ENCODE data around the gene TMSB15B.
"Not testable (repeated sequence)": the region's sequence is repeated elsewhere in the genome, so short reads cannot be mapped to it uniquely, and the experiment has no call there.

The TMSB15B gene

DNA sequence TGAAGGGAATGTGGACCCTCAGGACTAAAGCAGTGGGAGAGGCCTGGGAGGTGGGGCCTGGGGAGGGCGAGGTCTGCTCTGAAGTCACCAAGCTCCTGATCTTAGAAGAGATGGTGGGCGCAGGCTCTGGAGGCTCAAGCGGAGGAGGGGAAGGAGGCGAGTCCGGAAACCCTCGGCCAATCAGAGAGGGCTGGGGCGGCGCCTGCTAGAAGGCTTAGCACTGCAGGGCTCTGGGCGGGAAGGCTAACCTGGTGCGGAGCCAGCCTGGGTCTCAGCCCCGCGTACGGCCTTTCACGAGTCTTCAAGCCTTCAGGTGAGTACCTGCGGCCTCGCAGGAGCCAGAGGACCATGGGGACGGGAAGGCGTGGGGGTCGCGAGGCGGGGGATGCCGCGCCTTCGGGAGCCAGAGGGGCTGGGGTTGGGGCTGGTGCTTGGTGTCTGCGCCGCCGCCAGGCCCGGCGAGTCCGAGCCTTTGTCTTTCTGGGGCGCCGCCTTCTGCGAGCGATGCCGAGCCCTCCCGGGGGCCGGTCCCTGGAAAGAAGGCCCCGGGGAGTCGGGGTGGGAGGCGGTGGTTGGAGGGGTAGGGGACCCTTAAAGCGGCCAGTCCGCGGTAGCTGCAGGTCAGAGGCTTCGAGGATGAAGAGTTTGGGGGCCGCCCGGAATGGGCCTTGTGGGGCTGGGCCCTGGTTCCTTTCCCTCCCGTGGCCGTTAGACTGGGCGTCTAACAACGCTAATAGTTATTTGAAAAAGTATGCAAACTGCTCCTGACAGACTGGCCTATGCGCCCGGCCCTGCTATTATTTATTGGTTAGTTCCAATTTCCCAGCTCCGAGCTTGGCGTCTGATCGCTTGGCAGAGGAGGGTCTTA is at the start of gene TMSB15B:
Gene TMSB15B, plus strand, starts transcription at position 217 of the 868 bp plus-strand sequence.
- not testable (repeated sequence) for H3K4me3 ChIP-seq (ENCODE audit: low read depth, low read length); DNase-seq (ENCODE audit: low read depth)

DNA sequence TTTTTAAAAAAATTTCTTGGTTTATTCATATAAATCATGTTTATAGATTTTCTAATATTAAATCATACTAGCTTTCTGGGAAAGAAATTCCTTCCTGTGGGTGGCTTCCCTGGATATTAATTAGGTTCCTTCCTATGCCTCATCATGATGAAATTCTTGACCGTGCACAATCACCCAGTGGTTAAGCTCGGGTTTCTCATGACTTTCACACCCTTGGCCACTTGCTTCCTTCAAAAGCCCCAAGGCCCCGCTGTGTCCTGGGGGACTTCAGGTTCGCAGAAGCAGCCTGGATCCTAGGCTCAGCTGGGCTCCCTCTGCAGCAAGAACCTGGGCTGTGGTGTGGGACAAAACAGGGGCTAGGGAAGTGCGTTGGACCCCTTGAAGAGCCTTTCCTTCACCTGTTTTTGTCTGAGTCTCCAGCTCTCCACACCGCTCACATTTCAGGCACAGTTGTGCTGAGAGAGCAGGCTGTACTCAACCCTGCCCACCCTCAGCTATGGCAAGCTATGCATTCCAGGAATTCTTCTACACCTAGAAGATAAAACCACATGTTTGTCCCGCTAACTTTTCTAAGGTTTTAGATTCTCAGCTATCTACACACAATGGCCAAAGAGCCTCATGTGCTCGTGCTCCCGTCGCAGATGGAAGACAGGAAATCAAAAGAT is 48.9 kb upstream of the TMSB15B start:
- no peak overlapping the region for H3K4me3 ChIP-seq (ENCODE audit: low read depth, low read length)
- no peak for DNase-seq (ENCODE audit: low read depth)

DNA sequence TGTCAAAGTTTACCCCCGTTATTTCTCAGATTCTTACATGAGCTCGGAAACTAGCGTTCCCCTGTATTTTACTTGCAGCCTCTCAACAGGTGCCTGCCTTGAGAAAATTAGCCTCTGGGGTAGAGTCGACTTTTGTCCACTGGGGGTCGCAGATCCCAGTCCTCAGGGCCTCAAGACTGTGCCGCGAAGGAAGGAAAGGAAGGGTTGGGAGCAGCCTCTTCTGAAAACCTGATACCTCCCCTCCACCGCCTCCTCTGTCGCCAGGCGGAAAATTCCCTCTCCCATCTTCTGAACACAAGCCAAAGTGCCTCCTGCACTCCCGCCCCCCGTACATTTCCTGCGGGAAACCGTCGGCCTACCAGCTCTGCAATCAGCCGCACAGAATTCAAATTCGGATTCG is 44.4 kb upstream of the TMSB15B start:
- H3K4me3 ChIP-seq (ENCODE audit: low read depth, low read length), result peak overlapping the region; percentile 66
- peak; percentile 20 for DNase-seq (ENCODE audit: low read depth)

DNA sequence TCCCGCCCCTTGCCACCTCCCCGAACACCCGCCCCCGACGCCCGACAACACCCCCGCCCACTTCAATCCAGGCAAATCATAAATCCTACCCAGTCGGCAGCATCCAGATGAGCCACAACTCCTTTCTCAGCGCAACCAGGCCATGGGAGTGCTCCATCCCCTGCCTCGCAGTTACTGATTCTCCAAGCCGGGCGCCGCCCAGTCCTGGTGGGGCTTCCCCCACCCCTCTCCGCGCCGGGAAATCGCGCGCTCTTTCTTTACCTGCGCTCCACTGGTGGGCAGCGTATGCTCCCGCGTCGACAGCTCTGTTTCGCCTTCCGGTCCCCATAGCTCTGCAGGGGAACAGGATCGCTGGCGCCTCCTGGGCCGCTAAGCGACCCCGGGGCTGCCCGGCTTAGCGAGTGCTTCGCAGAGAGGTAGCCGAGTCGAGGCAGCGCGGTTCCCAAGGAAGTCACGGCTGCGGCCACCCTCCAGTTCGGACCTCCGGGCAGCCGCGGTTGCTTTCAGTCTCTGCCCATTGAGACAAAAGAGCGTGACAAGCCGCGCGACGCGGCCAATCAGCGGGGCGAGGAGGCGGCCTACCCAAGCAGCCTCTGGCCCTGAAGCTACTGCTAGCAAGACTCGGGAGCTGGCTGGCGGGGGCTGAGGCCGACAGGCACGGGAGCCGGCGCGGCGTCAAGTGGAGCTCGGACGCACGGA is 43.7 kb upstream of the TMSB15B start:
- peak overlapping the region; percentile 66 for H3K4me3 ChIP-seq (ENCODE audit: low read depth, low read length)
- DNase-seq (ENCODE audit: low read depth), result peak; percentile 17

DNA sequence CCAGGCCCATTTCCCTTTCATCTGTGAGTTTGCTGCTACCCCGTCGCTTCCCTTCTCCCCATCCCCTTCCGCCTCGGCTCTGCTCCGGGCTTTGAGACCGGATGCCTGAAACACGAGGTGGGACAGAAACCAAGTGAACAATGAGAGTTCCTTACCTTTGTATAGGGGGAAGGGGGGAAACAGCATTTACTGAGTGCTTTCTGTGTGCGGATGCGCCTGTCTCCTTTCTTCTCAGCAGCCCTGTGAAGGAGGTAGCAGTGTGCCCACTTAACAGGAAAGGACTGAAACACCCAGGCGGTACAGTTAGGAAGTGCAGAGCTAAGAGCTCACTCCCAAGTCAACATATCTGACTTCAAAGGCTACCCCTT is 43.2 kb upstream of the TMSB15B start:
- peak; percentile 15 for DNase-seq (ENCODE audit: low read depth)
- peak overlapping the region; percentile 66 for H3K4me3 ChIP-seq (ENCODE audit: low read depth, low read length)

DNA sequence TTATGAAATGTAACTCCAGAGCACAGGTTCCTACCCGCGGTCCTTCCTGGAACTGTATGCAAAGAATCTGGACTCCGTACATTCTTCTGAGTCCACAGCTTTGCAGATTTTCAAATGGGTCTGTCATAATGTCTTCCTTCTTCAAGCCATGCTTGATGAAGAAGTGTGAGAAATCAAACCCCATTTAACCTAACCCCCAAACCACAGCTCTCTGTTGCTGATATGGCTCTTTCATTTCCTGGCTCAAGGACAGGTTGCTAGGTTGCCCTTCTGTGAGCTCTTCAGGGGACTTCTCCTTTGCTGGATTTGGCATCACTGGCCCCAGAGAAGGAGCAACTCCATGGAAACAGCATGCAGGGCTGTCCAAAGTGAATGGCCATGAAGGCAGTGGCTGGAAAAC is 41.9 kb upstream of the TMSB15B start:
- not testable (repeated sequence) for H3K4me3 ChIP-seq (ENCODE audit: low read depth, low read length); DNase-seq (ENCODE audit: low read depth)

DNA sequence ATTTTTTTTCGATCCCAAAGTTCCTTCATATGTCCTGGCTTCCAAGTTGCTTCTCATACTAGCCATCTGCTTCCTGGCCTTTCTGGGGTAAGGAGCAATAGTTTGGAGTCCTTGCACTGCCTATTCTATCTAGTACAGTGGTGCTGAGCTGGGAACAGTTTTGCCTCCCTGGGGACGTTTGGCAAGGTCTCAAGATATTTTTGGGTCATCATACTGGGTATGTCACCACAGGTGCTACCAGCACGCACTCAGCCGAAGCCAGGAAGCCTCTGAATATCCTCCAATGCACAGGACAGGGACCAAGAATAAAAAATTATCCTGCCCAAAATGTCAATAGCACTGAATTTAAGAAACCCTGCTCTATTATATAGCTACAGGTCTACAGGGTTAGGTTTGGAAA is 35.4 kb upstream of the TMSB15B start:
- no peak for DNase-seq (ENCODE audit: low read depth)
- no peak overlapping the region for H3K4me3 ChIP-seq (ENCODE audit: low read depth, low read length)

DNA sequence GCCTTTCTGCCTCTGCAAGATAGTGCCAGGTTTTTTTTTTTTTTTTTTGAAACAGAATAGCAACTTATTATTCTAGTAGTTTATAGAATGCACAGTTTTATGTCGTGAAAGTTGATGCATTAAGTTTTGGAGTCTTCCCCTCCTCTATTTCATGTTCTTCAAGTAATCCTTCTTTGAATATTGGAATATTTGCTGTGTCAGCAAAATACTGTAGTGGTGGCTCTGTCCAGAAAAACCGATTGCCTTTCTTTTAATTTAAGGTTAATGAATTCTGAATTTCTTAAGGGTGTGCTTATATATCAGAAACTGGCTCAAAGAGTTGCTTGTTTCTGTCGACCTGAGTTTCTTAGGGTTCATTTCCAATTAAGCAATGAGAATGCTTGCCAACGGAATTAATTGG is 34.8 kb upstream of the TMSB15B start:
- no peak for DNase-seq (ENCODE audit: low read depth)
- no peak overlapping the region for H3K4me3 ChIP-seq (ENCODE audit: low read depth, low read length)

DNA sequence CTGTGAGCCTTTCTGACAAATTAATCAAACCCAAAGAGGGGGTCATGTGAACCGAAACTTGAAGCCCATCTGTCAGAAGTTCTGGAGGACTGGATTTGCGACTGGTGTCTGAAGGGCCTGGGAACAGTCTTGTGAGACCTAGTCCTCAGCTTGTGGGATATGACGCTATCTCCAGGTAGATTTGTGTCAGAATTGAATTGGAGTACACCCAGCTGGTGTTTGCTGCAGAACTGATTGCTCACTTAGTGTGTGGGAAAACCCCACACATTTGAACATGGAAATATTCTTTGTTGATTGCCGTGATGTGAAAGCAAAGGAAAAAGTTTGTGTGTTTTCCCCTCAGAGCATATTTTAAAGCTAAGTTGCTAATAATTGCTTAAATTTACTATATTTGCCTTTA is 30.3 kb upstream of the TMSB15B start:
- H3K4me3 ChIP-seq (ENCODE audit: low read depth, low read length), result no peak overlapping the region
- no peak for DNase-seq (ENCODE audit: low read depth)

DNA sequence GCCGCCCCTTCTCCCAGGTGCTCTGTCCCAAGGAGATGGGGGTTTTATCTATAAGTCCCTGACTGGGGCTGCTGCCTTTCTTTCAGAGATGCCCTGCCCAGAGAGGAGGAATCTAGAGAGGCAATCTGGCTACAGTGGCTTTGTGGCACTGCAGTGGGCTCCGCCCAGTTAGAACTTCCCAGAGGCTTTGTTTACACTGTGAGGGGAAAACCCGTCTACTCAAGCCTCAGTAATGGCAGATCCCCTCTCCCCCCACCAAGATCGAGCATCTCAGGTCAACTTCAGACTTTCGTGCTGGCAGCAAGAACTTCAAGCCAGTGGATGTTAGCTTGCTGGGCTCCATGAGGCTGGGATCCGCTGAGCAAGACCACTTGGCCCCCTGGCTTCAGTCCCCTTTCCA is 22.2 kb upstream of the TMSB15B start:
- not testable (repeated sequence) for DNase-seq (ENCODE audit: low read depth); H3K4me3 ChIP-seq (ENCODE audit: low read depth, low read length)

DNA sequence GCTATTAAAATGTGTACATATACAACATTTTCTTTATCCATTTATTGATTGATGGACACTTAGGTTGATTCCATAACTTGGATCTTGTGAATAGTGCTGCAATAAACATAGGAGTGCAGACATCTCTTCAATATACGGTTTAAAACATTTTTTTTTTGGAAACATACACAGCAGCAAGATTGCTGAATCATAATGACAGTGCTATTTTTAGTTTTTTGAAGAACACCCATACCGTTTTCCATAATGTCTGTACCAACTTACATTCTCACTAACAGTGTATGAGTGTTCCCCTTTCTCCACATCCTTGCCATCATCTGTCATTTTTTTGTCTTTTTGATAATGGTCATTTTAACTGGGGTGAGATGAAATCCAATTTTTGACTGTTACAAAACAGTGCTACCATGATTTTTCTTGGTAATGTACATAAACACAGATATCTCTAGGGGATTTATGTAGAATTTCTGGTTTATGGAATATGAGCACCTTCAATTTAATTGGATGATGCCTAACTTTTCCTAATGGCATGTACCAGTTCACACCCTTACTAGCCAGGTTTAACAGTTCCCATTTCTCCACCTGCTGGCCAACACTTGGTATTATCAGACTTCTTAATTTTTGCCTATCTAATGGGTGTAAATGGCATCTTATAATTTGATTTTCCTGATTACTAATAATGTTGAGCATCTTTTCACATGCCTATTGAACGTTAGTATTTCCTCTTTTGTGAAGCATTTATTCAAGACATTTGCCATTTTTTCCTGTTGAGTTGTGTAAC is 21.0 kb upstream of the TMSB15B start:
- no peak overlapping the region for H3K4me3 ChIP-seq (ENCODE audit: low read depth, low read length)
- no peak for DNase-seq (ENCODE audit: low read depth)

DNA sequence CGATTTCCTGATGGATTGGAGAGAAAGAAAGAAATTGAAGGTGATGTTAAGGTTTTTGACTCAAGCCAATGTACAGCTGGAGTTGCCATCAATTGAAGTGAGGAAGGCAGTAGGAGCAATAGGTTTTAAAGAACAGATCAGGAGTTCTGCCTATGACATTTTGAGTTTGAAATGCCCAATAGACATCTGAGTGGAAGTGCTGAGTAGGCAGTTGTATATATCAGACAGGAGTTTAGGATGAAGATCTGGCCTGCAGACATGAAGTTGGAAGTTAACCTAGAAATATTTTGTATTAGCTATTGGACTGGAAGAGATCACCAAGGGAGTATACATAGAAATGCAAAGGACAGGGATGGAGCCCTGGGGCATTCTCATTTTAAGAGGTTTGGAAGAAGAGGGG is 12.9 kb upstream of the TMSB15B start:
- H3K4me3 ChIP-seq (ENCODE audit: low read depth, low read length), result no peak overlapping the region
- no peak for DNase-seq (ENCODE audit: low read depth)

DNA sequence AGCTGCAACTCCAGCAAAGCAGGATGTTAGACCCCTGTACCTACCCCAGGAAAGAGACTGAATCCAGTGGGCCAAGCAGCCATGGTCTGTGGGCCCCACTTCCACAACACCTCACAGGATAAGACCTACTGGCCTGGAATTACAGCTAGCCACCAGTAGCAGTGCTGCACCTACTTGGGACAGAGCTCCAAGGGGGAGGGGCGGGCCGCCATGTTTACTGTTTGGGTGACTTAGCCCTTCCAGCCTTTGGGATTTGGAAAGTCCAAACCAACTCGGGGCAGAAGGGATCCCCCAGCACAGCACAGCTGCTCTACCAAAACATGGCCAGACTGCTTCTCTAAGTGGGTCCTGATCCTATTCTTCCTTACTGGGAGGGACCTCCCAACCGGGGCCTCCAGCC is 9.1 kb upstream of the TMSB15B start:
- no peak for DNase-seq (ENCODE audit: low read depth)
- no peak overlapping the region for H3K4me3 ChIP-seq (ENCODE audit: low read depth, low read length)

DNA sequence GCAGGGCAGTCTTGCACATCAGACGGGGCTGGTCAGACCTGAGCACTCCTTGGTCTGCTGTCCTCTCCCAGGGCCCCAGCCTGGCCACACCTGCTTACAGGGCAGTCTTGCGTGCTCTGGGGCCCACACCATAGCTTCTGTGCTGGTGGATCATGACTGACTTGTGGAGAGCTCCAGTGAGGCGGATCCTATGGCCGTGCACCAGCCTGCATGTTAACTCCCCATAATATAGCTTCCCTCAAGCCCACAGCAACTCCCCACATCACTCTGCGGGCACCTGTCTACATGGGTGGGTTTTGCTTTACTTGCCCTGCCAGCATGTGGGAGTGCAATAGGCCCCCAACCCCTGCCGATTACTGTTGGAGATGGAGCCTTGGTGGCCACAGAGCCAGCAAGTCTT is 8.2 kb upstream of the TMSB15B start:
- no peak for DNase-seq (ENCODE audit: low read depth)
- no peak overlapping the region for H3K4me3 ChIP-seq (ENCODE audit: low read depth, low read length)

DNA sequence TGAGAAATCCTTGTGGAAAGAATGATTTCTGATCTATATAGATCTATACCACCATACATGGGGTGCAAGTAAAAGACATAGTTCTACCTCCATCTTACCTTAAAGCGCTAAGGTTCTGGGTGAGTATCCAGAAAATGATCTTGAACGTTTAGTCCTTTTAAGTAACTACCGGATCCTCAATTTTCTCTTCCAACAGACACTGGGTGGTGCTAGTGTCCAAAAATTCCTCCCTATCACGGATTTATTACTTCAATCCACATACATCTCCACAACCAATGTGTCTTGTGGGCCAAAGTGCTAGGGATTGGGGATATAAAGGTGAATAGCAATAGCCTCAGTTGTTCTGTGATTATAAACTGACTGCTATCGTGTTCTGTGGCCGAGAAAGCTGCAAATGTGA is 1.8 kb upstream of the TMSB15B start:
- DNase-seq (ENCODE audit: low read depth); H3K4me3 ChIP-seq (ENCODE audit: low read depth, low read length): not testable (repeated sequence)

DNA sequence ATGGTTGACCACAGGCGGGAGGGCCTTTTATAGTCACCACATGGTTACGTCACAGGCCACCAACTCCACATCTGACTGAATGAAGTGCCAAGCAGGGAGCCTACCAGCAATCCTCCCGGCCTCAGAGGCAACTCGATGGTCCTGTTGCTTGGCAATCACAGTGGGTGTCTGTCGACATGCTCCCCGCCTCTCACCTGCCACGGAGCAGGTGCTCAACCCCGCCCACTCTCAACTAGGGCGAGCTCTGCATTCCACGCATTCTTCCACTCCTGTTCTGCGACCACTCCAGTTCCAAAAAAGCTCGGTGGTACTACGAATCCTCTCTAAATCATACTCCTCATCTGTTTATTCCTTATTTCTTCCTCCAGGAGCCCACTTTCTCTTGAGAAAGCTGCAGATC is 21.1 kb downstream of the TMSB15B start:
- not testable (repeated sequence) for H3K4me3 ChIP-seq (ENCODE audit: low read depth, low read length); DNase-seq (ENCODE audit: low read depth)

DNA sequence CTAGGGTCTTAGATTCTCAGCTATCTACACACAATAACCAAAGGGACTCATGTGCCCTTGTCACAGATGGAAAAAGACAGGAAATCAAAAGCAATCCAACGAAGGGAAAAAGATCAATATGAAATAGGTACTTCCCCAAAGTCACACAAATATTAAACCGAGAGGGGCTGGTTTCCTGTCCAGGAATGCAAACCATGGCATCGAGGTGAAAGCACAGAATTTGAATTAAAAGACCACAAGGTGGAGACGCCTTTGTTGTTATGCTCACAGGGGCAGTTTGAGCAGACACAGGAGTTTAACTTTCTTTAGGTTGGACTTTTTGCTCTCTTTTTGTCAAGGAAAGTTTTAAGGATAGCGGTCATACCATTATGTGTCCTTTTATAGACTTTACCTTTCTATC is 36.8 kb downstream of the TMSB15B start:
- no peak overlapping the region for H3K4me3 ChIP-seq (ENCODE audit: low read depth, low read length)
- no peak for DNase-seq (ENCODE audit: low read depth)

DNA sequence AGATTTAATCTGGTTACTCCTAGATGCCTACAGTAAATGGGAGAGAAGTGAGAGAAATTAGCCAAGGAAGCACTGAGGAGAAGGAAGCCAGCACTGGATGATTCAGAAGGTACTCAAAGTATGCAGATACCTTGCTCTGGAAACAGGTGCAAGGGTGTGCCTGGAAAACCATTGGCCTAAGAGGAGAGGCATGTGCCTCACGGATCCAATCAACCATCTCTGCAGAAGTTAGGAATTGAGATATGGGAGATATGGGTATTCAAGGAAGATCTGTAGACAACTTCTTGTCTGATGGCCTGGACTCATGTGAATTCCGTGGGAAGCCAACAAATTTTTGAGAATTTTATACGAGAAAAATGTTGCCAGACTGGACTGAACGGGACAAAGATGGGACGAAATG is 46.4 kb downstream of the TMSB15B start:
- DNase-seq (ENCODE audit: low read depth), result no peak
- H3K4me3 ChIP-seq (ENCODE audit: low read depth, low read length), result no peak overlapping the region

DNA sequence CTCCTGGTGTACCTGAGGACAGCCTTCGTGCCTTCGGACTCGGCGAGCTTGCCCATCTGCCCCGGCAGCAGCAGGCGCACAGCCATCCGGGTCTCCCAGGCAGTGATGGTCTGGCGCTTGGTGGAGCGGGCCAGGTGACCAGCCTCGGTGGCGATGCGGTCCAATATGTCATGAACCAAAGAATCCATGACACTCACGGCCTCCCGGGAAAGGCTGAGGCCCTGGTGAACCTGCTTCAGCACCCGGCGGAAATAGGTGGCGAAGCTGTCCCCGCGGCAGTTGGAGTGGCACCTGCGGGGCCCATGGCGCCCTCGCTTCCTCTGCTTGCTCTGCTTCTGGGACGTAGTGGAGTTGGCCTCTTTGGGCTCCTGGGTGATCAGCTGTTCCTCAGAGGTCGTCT is 50.7 kb downstream of the TMSB15B start:
- no peak for DNase-seq (ENCODE audit: low read depth)
- no peak overlapping the region for H3K4me3 ChIP-seq (ENCODE audit: low read depth, low read length)

DNA sequence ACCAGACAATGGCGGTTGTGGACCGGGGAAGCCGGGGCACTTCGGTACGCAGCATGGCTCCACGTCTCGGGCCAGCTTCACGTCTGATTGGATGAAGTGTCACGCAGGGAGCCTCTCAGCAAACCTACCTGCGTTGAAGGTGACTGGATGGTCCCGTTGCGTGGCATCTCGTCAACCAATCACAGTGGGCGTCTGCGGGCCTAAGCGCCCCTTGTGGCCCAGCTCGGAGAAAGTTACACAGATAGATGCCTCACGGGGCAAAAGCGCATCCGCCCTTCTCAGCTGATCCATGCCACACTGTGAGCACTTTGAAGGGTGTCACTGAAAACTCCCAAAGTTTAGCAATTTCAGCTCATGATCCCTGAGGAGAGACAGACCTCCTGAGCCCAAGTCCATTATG is 51.2 kb downstream of the TMSB15B start, which contains the start of gene H2BW1:
Gene H2BW1, minus strand, starts transcription at position 103 of the 400 bp plus-strand sequence. CDS start 132 bp downstream, outside the sequence.
- DNase-seq (ENCODE audit: low read depth), result no peak
- H3K4me3 ChIP-seq (ENCODE audit: low read depth, low read length), result no peak within 1 kb of the TSS
